ENCODE results near the gene AKR7A3. TPM values are rescaled to one million over a fixed set of nuclear protein-coding genes. Genes with fewer than 3 reads are reported as not detected.
A peak's percentile ranks its signal among the peaks of the same experiment; 100 is the strongest.
"Not testable (repeated sequence)": the region's sequence is repeated elsewhere in the genome, so short reads cannot be mapped to it uniquely, and the experiment has no call there.

The AKR7A3 gene
- total and polyA plus RNA-seq, 2 of the 4 experiments (the other 2 are of a cell fraction) = 0.18 to 0.62 TPM

GRCh38 chr1:19273844-19274531 is 14.6 kb downstream of the AKR7A3 start:
- not testable (repeated sequence) for H3K9ac ChIP-seq (ENCODE audit: low read depth, low read length)

More at GRCh38 chr1:19273844-19274531, 14.6 kb downstream of the AKR7A3 start:
- CTCF ChIA-PET; H2BK5ac ChIP-seq (ENCODE audit: low read depth, low read length, poor library complexity, severe bottlenecking); H3K27ac ChIP-seq (ENCODE audit: insufficient read depth, low read length); H4K5ac ChIP-seq (ENCODE audit: low read depth, low read length); H3K27me3 ChIP-seq (ENCODE audit: control insufficient read depth, insufficient read depth, low read length); H3K4me3 ChIP-seq (ENCODE audit: insufficient read depth, low read depth, low read length); H3K56ac ChIP-seq (ENCODE audit: extremely low read depth, insufficient read depth, low read length); H2AK9ac ChIP-seq (replicated peaks; ENCODE audit: low read depth, low read length, poor library complexity); in situ Hi-C loops (cut with MboI; ENCODE audit: low sequenced_read_pairs); H3K9me3 ChIP-seq (ENCODE audit: control insufficient read depth, insufficient read depth, low read length); H3K79me1 ChIP-seq (ENCODE audit: low read depth in 1 of 2, low read length in 2 of 2); DNase-seq; H3K23ac ChIP-seq (ENCODE audit: low read depth, low read length); H3K14ac ChIP-seq (replicated peaks; ENCODE audit: low read depth, low read length); POLR2A ChIA-PET (ENCODE audit: unreplicated experiment); H4K91ac ChIP-seq (ENCODE audit: insufficient read depth, low read depth, low read length); H3K36me3 ChIP-seq (ENCODE audit: control insufficient read depth, insufficient read depth, low read length); H3K9me1 ChIP-seq (ENCODE audit: insufficient read depth, low read length); H3K4me2 ChIP-seq (ENCODE audit: low read depth, low read length); H3K4me1 ChIP-seq (ENCODE audit: control insufficient read depth, insufficient read depth, low read length); H2BK20ac ChIP-seq (ENCODE audit: low read depth, low read length); H2BK15ac ChIP-seq (ENCODE audit: low read depth, low read length); H2AK5ac ChIP-seq (ENCODE audit: low read depth, low read length); H3K4ac ChIP-seq (ENCODE audit: low read depth, low read length); H3K18ac ChIP-seq (ENCODE audit: low read depth, low read length); dilution Hi-C loops (cut with HindIII; ENCODE audit: low sequenced_read_pairs, unreplicated experiment); BruUV-seq (replicated peaks); H2BK120ac ChIP-seq (ENCODE audit: low read depth, low read length); H4K8ac ChIP-seq (ENCODE audit: low read depth in 2 of 2, low read length in 2 of 2); H4K20me1 ChIP-seq (ENCODE audit: insufficient read depth, low read length); H2AFZ ChIP-seq (replicated peaks; ENCODE audit: low read length, poor library complexity); intact Hi-C loops (cut with micrococcal nuclease): not testable (repeated sequence)
- WGBS, 2 experiments (ENCODE audit: extremely low coverage in 2 of 2, insufficient read length in 1 of 2) = 29% methylated on average over 14 of the region's 66 CpGs; no CpG with 5 or more reads in 1 of the 2 experiments
- ATAC-seq (ENCODE audit: low read depth) = peak; percentile 37

Data from IMR-90 (cell line).